ENCODE data around the gene CAMK1G.

The CAMK1G gene

DNA sequence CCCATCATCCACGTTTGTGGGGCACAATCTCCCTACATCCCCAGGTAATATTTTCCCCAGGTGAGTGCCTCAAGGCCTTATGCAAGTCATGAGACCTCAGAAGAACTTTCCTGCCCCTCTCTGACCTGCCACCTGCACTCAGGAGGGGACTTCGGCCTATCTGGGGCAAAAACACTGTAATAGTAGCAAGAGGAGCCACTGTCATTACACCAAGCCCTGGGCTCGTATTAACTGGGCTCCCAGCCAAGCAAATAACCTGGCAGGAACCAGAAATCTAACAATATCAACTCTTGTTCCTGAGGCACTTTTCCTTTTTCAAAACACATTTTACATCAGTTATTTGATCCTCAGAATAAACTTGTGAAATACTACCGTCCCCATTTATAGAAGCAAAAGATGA is 37.8 kb downstream of the CAMK1G start:
- no peak for DNase-seq

DNA sequence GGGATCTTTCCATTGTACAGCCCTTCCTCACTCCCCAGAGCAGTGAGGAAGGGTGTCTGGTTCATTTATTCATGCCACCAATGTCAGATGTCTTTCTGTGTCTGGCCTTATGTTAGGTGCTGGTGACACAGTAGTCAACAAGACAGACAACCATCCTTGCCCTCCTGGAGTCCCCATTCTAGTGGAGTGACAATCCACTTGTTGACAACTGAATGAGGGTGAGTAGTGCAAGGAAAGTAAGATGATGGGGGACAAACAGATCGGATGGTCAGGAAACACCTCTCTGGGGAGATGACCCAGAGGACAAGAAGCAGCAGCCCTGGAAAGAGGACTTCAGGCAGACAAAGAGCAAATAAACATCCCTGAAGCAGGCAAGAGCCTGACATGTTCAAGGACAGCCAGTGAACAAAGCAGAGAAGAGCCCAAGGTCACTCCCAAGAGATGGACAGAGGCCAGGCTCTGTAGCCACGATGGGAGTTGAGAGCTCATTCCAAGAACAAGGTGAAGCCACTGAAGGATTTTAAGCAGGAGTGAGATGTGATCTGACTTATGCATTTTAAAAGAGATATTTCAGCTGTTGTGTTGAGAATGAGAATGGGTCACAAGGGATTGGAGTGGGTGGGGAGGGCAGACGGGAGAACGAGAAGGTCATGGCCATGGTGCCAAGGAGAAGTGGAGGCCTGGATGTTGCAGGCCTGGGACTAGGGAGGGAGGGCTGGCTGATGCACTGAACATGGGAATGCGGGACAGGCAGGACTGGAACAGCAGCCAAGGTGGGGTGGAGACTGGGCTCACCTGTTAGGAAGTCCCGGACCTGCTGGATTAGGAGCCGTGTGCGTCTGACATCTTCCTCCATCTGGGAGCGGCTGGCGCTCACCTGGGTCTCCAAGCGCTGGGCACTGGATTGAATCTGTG is 38.5 kb downstream of the CAMK1G start:
- no peak for DNase-seq

DNA sequence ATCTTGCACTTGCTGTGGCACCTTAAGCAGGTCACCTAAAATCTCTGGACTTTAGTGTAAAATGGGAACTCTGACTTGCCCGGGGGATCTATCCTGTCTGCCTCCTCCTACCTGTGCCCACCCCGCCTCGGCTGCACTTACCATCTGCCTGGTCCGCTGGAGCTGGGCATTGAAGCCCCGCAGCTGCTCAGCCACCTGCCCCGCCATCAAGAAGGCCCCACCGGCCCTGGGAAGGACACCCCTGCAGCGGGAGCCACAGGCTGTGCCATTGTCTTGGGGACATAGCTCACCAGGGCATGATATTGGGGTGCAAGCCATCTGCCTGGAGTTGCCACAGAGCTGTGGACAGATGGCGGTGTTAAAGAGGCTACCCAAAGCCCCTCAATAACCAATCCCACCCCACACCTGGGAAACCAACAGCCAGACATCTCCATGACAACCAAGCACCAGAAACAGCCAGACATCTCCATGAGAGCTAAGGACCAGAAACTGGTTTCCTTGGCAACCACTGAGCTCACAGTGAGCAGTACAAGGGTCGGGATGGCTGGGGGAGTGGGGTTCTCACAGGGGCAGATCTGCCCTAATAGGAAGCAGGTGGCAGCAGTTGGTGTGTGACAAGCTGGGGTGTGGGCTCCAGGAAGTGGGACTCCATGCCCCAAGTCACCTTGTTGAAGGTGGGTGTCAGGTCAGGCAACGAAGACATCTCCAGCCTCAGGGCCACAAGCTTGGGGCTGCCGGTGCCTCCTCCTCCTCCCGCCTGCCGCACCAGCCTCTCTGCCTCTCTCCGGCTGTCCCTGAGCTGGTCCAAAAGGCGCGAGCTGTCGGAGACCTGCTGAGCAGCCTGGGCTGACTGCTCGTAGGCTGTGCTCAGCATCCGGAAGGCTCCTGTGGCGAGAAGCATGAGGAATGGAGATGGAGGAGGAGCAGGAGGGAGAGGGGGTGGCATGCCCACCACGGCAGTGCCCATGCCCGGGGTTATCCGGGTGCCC is 39.6 kb downstream of the CAMK1G start:
- no peak for DNase-seq

DNA sequence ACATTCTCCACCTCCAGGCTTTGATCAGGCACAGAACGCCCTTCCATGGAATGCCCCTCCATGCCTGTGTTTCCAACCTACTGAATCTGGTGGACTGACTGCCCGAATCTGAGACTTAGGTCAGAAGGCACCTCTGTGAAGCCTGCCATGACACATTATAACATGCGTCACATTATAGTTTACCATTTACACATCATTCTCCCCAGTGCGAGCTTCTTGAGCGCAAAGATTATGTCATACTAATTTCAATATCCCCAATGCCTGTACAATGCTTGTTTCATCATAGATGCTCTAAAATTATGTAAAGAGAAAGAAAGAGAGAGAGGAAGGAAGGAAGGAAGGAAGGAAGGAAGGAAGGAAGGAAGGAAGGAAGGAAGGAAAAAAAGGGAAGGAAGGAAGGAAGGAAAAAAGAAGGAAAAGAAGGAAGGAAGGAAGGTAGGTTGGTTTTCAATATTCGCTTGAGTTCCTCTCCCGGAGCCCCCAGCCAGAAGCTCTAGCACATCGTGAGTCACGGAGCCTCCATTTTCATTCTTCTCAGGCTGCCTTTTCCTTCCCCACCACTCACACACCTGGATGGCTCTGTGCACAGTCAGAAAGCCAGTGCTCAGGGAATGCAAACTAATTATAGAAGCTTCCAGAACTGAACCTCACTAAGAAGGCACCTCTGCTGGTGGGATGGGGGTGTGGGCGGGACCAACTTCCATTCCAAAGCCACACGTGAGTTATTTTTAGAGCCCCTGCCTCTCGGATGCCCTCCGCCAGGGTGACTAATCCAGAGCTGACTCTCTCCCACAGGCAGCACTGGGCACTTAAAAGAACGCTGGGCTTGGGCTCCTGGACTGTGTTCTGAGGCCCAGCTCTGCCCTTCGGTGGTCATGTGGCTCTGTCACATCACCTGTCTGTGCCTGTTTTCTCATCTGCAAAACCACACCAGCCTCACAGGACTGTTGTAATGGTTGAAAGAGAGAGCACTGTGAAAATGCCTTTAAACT is 41.3 kb downstream of the CAMK1G start:
- no peak for DNase-seq

DNA sequence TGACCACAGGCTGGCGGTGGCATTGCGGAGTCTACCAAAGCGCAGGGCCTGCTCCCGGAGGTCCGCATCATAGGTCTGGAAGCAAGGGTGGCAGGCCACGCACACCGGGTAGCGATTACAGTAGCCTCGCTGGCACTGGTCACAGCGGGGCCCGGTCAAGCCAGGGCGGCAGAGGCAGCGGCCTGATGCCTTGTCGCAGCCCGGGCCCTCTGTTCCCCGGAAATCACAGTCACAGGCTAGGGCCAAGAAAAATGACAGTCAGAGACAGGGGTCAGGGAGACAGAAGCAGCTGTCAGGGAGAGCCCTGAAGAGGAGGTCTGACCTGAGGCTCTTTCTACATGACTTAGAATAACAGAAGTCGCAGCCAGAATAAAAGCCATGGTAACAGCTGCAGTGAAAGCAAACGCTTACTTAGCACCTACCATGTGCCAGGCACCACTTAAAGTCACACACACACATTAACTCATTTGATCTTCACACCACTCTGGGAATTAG is 42.3 kb downstream of the CAMK1G start:
- DNase-seq, result no peak

DNA sequence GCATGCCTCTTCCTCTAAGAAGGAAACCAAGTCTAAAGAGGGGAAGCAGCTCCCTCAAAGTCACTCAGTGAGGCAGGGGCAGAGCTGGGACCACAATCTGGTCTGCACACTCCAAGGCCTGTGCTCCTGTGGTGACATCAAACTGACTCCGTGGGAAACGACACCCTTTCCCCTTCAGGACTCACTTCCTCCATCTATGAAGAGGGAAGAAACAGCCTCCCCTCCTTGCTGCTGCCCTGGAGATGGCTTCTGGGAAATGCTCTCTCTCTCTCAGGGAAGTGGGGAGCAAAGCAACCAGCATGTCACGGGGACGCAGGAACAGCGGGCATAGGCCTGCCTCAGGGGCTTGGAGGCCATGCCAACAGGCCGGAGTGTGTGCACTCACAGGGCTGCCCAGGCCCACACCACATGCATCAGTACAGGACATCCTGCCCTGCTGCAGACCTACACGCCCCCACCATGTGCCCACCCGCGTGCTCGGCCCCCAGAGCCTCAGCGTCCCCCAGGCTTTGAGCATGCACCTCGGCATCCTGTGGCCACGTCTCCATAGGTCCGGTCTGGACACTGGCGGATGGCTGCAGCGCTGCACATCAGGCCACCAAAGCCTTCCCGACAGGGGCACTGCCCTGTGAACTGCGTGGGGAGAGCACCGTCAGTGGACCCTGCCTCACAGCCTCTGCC is 43.0 kb downstream of the CAMK1G start:
- DNase-seq, result no peak

DNA sequence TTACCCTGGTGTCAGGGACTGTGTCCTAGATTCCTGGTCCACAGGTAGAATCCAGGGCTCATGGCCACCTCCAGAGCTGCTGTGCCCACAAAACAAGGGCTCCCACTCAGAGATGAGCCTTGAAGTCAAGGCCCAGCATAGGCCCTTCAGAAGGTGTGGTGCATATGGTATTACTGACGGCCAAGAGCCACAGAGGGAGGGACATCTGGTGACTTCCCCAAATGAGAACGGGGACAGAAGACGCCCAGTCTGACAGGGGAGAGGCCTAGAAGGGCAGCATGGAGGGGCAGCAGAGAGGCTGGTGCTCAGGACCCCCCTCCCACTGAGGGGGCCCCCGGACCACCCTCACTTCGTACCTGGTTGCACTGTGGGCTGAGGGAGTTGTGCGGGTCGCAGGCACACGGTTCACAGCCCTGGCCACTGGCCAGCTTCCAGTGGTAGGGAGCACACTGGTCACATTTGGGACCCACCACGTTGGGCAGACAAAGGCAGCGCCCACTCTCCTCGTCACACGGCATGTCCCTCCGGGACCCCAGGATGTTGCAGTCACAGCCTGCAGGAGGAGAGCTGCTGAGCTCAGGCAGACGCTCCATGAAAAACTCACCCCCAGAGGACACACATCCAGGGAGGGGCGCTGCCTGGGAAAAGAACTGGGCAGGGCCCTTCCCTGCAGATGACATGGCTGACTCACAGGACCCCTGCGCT is 43.7 kb downstream of the CAMK1G start:
- no peak for DNase-seq

DNA sequence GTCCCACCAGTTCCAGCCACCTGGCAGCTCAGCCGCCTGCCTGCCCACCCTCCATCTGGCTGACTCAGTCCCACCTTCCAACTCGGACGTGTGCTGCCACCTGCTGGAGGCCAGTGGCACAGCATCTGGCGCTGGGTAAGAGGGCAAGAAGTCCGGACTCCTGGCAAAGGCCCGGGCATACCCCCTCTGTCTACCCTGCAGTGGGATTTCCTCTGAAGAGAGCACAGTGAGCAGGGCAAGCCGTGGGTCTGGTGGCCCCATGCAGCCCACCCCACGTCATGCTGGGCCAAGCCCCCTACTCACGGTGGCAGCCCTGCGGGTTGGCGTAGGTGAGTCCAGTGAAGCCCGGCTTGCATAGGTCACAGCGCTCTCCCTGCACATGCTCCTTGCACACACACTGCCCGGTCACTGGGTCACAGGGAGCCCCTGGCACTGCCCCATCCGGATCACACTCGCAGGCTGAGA is 44.2 kb downstream of the CAMK1G start:
- DNase-seq, result peak; percentile 7 to 70 (median 57)

DNA sequence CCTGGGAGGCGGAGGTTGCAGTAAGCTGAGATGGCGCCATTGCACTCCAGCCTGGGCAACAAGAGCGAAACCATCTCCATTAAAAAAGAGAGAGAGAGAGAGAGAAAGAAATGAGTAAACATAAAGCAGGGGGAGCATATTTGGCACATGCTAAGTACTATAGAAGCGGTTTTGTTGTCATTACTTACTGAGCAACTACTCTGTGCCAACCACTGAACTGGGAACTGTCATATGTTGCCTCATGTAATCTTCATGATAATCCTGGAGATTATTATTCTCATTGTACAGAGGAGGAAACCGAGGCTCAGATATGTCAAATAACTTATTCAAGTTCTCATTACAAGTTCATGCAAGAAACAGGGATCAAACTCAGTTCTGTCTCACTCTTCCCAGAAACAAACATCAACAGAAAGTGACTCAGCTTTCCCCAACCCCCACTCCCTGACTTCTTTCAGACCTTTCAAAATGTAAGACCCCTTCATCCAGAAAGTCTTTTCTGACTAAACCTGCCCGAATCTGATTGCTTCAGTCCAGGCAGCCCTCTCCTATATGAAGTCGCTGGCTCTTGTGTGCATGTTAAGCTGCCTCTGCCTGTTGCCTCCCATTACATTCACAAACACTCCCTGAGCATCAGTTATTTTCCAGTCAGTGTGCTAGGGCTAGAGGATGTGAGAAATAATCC is 45.2 kb downstream of the CAMK1G start:
- no peak for DNase-seq

DNA sequence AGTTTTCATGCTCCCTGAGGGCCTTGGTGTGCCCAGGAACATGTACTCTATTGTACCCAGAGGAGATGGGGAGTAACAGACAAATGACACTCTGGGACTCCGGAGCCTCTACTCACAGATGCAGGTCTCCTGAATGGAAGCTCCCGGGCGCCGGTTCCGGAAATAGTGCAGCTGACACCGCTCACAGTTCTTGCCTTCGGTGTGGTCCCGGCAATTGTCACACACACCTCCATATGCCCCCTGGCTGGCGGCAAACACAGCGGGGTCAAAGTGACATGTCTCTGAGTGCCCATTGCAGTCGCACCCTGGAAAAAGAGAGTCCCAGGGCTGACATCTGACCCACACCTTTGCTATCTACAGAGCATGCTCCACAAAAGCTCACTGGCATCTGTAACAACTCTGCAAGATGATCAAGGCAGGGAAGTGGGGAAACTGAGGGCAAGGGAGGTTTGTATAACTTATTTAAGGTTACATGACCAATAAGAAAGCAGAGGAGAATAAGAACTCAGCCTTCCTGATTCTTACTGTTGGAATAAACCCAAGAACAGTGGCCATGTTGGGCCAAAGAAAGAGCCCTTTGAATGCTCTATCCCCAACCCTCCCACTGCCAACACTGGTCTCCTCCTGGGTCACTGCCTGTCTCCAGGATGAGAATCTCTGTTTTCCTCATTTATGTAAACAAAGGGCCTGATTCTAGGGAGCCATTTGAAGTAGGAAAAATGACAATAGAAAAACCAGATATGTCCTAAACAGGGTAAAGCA is 46.3 kb downstream of the CAMK1G start:
- DNase-seq, result no peak

DNA sequence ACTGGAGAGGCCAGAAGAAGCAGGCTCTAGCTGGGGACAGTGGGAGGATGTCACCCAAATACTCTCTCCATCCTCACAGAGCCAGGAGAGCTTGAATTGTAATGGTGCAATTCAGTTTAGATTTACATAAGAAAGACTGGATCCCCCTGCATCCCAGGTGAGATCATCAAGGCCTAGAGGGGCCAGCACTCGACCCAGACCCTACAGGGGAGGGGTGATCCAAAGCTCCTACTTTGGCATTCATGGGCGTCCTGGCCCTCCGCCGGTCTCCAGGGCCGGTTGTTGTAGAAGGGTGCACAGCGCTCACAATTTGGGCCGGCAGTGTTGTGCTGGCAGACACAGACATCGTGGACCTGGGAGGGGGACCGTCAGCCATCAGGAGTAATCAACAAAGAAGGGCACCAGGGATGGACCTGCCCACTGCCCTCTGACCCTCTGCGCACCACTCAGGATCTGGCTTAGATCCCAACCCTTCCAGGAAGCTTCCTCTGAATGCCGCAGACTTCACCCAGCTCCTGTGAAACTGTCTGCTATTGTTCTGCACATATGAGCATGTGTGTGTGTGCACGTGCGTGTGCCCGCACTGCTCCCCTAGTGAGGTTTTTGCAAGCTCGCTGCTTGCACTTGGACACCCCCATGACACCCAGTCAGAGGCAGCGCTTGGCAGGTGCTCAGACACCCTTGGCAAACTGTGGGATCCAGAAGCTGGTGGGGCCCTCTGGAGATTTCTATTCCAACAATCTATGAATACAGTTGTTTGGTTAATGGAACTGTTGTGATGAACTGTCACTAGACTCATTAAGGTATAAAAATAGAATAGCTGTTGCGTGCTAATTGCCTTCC is 47.1 kb downstream of the CAMK1G start:
- DNase-seq, result no peak

DNA sequence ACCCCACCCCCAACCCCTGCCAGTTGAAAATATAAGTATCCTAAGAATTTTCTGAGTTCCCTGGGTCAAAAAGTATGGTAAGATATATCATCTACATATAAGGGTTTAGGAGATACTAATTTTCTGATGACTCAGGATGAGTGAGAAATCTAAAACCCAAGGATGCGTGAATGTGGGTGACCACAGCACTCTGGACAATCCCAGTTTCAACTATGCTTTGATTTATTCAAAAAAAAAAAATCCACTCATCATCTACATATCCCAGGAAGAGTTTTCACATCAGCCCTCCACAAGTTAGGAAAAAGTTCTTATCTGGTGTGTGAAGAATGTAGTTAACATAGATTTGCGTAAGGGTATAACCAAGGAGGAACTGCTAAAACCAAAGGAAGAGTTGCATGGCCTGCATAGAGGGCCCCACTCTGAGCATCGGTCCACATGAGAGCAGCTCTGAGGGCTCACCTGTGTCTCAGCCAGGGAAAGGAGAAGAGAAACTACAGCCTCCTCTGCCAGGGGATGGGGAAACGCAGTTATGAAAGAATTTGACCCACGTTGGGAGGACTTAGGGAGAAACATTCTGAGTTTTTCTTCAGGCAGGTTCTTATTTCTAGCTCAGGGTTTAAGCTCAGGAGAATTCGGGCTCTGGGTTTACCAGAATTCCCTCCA is 50.0 kb downstream of the CAMK1G start:
- DNase-seq, result no peak

DNA sequence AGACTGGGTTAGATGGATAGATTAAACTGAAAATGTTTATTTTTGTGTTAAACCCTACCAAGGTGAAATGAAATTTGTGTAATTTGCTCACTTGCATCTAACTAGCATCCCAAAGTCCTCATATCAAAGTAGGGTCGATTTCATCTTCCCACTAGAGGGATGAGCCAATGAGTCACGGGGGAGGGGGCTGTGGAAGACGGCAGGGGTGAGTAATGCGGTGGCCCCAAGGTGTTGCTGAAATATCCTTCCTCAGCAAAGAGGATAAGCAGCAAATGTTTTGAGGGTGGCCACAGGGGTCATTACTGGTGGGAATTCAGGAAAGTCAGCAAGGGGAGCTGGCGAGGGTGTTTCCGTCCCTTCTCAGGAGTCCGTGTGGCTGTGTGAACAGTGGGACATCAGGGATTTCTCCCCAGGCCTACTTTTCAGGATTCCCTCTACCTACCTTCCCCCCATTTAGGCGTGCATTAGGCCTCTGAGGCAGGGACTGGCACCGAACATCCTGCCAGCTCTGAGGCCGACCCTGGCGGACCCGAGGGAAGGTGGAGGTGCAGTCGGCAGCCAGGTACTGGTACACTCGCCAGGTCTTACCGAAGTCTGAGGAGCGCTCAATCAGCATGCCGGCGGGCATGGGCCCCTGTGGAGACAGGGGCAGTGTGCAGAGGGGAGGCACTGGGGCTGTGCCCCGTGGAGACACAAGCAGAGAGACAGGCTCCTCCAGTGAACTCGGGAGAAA is 50.7 kb downstream of the CAMK1G start:
- no peak for DNase-seq

DNA sequence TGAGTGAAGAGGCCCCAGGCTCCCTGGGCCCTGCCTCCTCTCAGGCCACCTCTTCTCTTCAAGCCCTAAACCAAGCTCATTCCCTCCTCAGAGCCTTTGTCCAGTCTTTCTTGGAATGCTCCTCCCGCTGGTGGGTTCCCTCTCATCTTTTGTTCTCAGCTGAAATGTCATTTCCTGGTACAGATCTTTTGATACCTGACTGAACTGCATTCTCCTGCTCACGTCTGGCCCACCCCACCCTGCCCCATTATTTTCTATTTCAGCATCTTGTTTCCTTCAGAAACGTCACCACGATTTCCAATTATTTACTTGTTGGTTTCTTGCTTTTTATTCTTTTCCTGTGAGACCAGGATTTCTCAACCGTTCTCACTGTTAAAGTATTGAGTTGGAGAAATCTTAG is 52.3 kb downstream of the CAMK1G start:
- DNase-seq, result no peak

DNA sequence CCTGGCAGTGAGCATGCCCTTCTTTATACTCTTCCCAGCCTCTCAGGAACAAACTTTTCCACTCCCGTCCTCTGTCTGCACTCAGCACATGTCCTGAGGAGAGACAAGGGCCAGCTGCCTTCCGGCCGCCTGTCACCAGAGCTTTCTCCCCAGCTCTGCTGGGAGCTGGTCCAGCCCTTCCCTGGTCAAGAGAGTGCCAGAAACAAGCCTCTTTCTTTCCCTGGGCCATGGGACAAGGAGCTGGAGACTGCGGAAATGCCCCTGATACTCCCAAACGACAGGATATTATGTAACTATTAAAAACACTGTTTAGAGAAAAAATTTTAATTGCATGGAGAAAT is 58.3 kb downstream of the CAMK1G start:
- no peak for DNase-seq

DNA sequence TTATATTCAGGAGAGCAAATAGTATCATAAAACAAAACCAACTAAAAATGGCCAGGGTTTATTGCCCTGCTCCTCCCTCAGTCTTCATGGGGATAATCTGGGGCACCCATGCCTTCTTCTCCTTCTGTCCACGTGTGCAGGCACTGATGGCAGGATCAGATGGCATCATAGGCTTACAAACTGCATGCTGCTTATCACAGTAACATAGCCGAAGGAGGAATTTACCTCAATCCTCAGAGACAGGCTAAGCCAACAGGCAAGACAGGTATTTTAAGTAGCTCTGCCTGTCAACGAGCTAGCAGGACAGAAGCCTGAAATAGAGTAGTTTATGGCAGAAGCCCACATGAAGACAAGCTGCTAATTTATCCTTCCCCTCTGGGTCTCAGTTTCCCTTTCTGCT is 59.3 kb downstream of the CAMK1G start:
- DNase-seq, result no peak

DNA sequence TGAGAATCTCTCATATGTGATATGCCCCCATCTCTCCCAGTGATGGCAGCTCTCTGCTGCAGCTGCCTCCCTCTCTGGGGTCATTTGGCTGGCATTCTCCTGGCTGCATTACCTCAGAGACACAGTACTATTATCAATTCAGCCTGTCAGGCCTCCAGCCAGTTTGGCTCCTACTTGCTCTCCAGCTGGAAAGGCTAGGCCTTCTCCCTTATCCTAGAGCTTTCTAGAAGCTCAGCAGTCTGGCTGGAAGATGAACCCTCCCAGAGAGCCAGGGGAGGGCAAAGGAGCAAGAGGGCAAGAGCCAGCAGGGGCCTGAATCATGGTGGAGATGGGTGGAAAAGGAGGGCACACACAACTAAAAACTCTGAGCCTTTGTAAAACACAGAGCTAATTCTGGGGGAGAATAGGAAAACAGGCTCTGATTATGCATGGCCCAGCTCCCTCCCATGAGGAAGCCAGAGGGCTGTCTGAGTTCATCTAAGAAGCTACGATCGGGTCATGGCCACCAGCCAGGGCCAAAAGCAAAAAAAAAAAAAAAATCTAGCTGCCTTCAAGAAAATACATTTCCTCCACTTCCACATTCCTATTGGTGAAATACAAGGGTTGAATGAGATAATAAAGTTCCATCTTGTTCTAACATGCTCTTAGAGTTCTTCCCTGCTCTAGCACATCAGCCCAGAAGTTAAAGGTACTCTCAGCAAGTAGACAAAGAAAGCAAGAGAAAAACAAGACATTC is 59.9 kb downstream of the CAMK1G start:
- no peak for DNase-seq

All from stimulated activated naive CD4-positive, alpha-beta T cell (primary cell).